ENCODE data around the gene KRT40. TPM values are rescaled to one million over a fixed set of nuclear protein-coding genes. Genes with fewer than 3 reads are reported as not detected.
A peak's percentile ranks its signal among the peaks of the same experiment; 100 is the strongest.

KRT40 gene
- polyA plus RNA-seq, 3 donors, result not detected

DNA sequence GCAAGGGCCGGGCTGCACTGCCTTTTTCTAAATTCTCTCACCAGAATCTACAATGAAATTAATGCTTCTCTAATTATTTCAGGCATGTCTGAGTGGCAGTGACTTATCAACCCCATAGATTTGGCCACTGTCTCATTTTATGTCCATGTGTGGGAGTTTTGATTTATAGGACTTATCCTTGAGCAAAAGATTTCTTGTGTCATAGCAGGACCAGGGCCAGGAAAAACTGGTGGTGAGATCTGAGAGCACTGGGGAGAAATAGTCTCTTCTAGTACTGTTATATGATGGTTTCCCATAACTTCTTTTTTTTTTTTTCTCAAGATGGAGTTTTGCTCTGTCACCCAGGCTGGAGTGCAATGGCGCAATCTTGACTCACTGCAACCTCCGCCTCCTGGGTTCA lies 45.1 kb downstream of the KRT40 start:
- H3K27me3 Mint-ChIP-seq (ENCODE audit: low read depth in 3 of 3), result peaks cover 2 to 12% (median 4%) of the 10 kb centered on the region in 3 donors
- Histone ChIP-seq H3K27me3 (ENCODE audit: control insufficient read depth in 2 of 2, insufficient read depth in 2 of 2, low read length in 2 of 2) (peaks cover 2 to 3% of the 10 kb centered on the region in 2 donors), H3K9ac (ENCODE audit: insufficient read depth, low read length, poor library complexity, severe bottlenecking) (no peak overlapping the region), H3K4me1 (ENCODE audit: control insufficient read depth in 1 of 2, insufficient read depth in 2 of 2, low read length in 2 of 2) (peaks cover 13 to 17% of the 10 kb centered on the region in 2 donors), H3K4me3 (replicated peaks in 1 of 3; ENCODE audit: low read depth in 2 of 3, low read length in 3 of 3) (no peak overlapping the region), H4K20me1 (ENCODE audit: insufficient read depth, low read length) (no peaks in the 10 kb centered on the region), H3K79me2 (ENCODE audit: insufficient read depth, low read length) (no peaks in the 10 kb centered on the region), H3K4me2 (replicated peaks; ENCODE audit: extremely low read depth, low read length, poor library complexity, severe bottlenecking) (no peak overlapping the region), H3K27ac (ENCODE audit: low read depth in 1 of 2, low read length in 2 of 2) (no peak overlapping the region), H3K36me3 (replicated peaks in 1 of 2; ENCODE audit: control insufficient read depth in 1 of 2, insufficient read depth in 2 of 2, low read length in 2 of 2) (no peaks in the 10 kb centered on the region), H3K9me3 (replicated peaks in 1 of 2; ENCODE audit: control insufficient read depth in 1 of 2, insufficient read depth in 1 of 2, low read length in 2 of 2) (no peaks in the 10 kb centered on the region), H2AFZ (ENCODE audit: insufficient read depth, low read depth, low read length, poor library complexity, severe bottlenecking) (no peak overlapping the region)
- TF ChIP-seq, protein P1, sequence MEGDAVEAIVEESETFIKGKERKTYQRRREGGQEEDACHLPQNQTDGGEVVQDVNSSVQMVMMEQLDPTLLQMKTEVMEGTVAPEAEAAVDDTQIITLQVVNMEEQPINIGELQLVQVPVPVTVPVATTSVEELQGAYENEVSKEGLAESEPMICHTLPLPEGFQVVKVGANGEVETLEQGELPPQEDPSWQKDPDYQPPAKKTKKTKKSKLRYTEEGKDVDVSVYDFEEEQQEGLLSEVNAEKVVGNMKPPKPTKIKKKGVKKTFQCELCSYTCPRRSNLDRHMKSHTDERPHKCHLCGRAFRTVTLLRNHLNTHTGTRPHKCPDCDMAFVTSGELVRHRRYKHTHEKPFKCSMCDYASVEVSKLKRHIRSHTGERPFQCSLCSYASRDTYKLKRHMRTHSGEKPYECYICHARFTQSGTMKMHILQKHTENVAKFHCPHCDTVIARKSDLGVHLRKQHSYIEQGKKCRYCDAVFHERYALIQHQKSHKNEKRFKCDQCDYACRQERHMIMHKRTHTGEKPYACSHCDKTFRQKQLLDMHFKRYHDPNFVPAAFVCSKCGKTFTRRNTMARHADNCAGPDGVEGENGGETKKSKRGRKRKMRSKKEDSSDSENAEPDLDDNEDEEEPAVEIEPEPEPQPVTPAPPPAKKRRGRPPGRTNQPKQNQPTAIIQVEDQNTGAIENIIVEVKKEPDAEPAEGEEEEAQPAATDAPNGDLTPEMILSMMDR (IDR thresholded peaks at IDR 0.05), result no peak
- WGBS (ENCODE audit: insufficient coverage), result no CpG with 5 or more reads among the region's 3 CpGs
- no peak overlapping the region for H3K27ac Mint-ChIP-seq
- H3K4me1 Mint-ChIP-seq, result peaks cover 14% of the 10 kb centered on the region
- DNase-seq, result no peak
- no peak overlapping the region for H3K4me3 Mint-ChIP-seq
- H3K36me3 Mint-ChIP-seq, result no peaks in the 10 kb centered on the region
- intact Hi-C loops (cut with micrococcal nuclease), result no loop called here
- H3K9me3 Mint-ChIP-seq, result peaks cover 4 to 14% (median 7%) of the 10 kb centered on the region in 7 donors

GRCh38 chr17:40937384-40937819 lies 46.7 kb downstream of the KRT40 start, which contains the start of gene KRT23:
TSS of gene KRT23 (minus strand) at chr17:40937646. CDS start at chr17:40936603, 1,043 bp downstream.
- Histone ChIP-seq H4K20me1 (ENCODE audit: insufficient read depth, low read length) (no peaks in the 10 kb centered on the region), H3K79me2 (ENCODE audit: insufficient read depth, low read length) (no peaks in the 10 kb centered on the region), H3K9me3 (replicated peaks in 1 of 2; ENCODE audit: control insufficient read depth in 1 of 2, insufficient read depth in 1 of 2, low read length in 2 of 2) (no peaks in the 10 kb centered on the region), H3K4me2 (replicated peaks; ENCODE audit: extremely low read depth, low read length, poor library complexity, severe bottlenecking) (peak within 1 kb of the TSS; percentile 9), H3K4me1 (ENCODE audit: control insufficient read depth in 1 of 2, insufficient read depth in 2 of 2, low read length in 2 of 2) (peaks cover 13 to 17% of the 10 kb centered on the region in 2 donors), H3K27me3 (ENCODE audit: control insufficient read depth in 2 of 2, insufficient read depth in 2 of 2, low read length in 2 of 2) (peaks cover 7 to 12% of the 10 kb centered on the region in 2 donors), H3K27ac (ENCODE audit: low read depth in 1 of 2, low read length in 2 of 2) (peak within 1 kb of the TSS; percentile 51 to 71), H3K4me3 (replicated peaks in 1 of 3; ENCODE audit: low read depth in 2 of 3, low read length in 3 of 3) (peak within 1 kb of the TSS in 1 of 3 experiments; percentile 20), H3K36me3 (replicated peaks in 1 of 2; ENCODE audit: control insufficient read depth in 1 of 2, insufficient read depth in 2 of 2, low read length in 2 of 2) (no peaks in the 10 kb centered on the region), H2AFZ (ENCODE audit: insufficient read depth, low read depth, low read length, poor library complexity, severe bottlenecking) (peak within 1 kb of the TSS; percentile 60), H3K9ac (ENCODE audit: insufficient read depth, low read length, poor library complexity, severe bottlenecking) (peak within 1 kb of the TSS; percentile 13)
- Mint-ChIP-seq H3K36me3 (no peaks in the 10 kb centered on the region), H3K27me3 (ENCODE audit: low read depth in 3 of 3) (peaks cover 6 to 10% (median 8%) of the 10 kb centered on the region in 3 donors), H3K4me3 (no peak within 1 kb of the TSS), H3K27ac (peak within 1 kb of the TSS; percentile 2 to 82 (median 62)), H3K9me3 (peaks cover under 1 to 8% (median 2%) of the 10 kb centered on the region in 7 donors), H3K4me1 (peaks cover 14% of the 10 kb centered on the region)
- intact Hi-C loops (cut with micrococcal nuclease), result no loop called here
- no peak for DNase-seq
- TF ChIP-seq, protein P1 (IDR thresholded peaks at IDR 0.05), result no peak
- WGBS (ENCODE audit: insufficient coverage), result 67% methylated on average over 9 of the region's 9 CpGs
